HG03469 (cell line): ENCODE data around the gene LIPN.

Source experiments
- ATAC-seq: cut with Tn5 transposase; IDR thresholded peaks from one replicate; pipeline ENCODE4 v1.9.1; 2021; ENCODE audit warnings: mild to moderate bottlenecking, moderate library complexity, moderate number of reproducible peaks; ENCODE audit not compliant: unreplicated experiment

Gene LIPN

GRCh38 chr10:88782222-88782621, 22.4 kb downstream of the LIPN start:
- no peak for ATAC-seq

- ATAC-seq: no peak
Measured at GRCh38 chr10:88783724-88784123, 23.9 kb downstream of the LIPN start.

GRCh38 chr10:88786032-88786770, 26.4 kb downstream of the LIPN start:
- ATAC-seq: no peak

- ATAC-seq: no peak
Measured at GRCh38 chr10:88787463-88787862, 27.6 kb downstream of the LIPN start.

GRCh38 chr10:88788924-88789323, 29.1 kb downstream of the LIPN start:
- no peak for ATAC-seq

- no peak for ATAC-seq
Measured at GRCh38 chr10:88791924-88792323, 32.1 kb downstream of the LIPN start.

GRCh38 chr10:88792661-88793060, 32.8 kb downstream of the LIPN start:
- ATAC-seq: no peak

- ATAC-seq: no peak
Measured at GRCh38 chr10:88793712-88794299, 34.0 kb downstream of the LIPN start.

- ATAC-seq: no peak
Measured at GRCh38 chr10:88794731-88795130, 34.9 kb downstream of the LIPN start.

GRCh38 chr10:88800152-88801125, 40.6 kb downstream of the LIPN start:
- ATAC-seq: no peak

- no peak for ATAC-seq
Measured at GRCh38 chr10:88802523-88803285, 42.9 kb downstream of the LIPN start, which contains the start of gene LIPM. Gene LIPM (plus strand): TSS chr10:88802730. CDS start chr10:88802897, 167 bp downstream.

- ATAC-seq: no peak
Measured at GRCh38 chr10:88803641-88804040, 43.8 kb downstream of the LIPN start.

- ATAC-seq: no peak
Measured at GRCh38 chr10:88804083-88804812, 44.4 kb downstream of the LIPN start.

- ATAC-seq: no peak
Measured at GRCh38 chr10:88805361-88805760, 45.5 kb downstream of the LIPN start.

- no peak for ATAC-seq
Measured at GRCh38 chr10:88805924-88806323, 46.1 kb downstream of the LIPN start.

GRCh38 chr10:88809621-88810020, 49.8 kb downstream of the LIPN start:
- ATAC-seq: no peak

GRCh38 chr10:88810196-88810961, 50.6 kb downstream of the LIPN start:
- no peak for ATAC-seq

- ATAC-seq: no peak
Measured at GRCh38 chr10:88813200-88813599, 53.4 kb downstream of the LIPN start.

- no peak for ATAC-seq
Measured at GRCh38 chr10:88819290-88819689, 59.5 kb downstream of the LIPN start.
